Vagina (tissue), 2 donors: ENCODE data around the gene FAF1.

ENCODE experiments used
- CTCF ChIP-seq, 3 experiments: fragments of 450-650 bp in 2 of 3; fragments of 200-600 bp in 1 of 3; sonication (generic) in 1 of 3; IDR thresholded peaks; one replicate each; pipeline ENCODE4 v1.5.1; 2017 to 2019; ENCODE audit warnings: antibody characterized with exemption in 3 of 3, mild to moderate bottlenecking in 2 of 3, moderate library complexity in 2 of 3
- POLR2AphosphoS5 ChIP-seq, 2 donors: sonication (generic); formaldehyde crosslinking; IDR thresholded peaks; one replicate each; pipeline ENCODE4 v1.9.0; 2017; ENCODE audit warnings: antibody characterized with exemption in 2 of 2, mild to moderate bottlenecking in 2 of 2, low read depth in 1 of 2; ENCODE audit not compliant: insufficient read depth in 1 of 2

GRCh38 chr1:50419192-50419906 lies 540.7 kb downstream of the FAF1 start:
- no peak for TF ChIP-seq CTCF (IDR thresholded peaks at IDR 0.05)
- no peak for TF ChIP-seq POLR2AphosphoS5 (IDR thresholded peaks at IDR 0.05; ENCODE audit: insufficient read depth in 1 of 2, low read depth in 1 of 2)
